Esophagus mucosa (tissue), 1 donor: Measurements from ENCODE around the gene MOCS3. TPM values are rescaled to one million over a fixed set of nuclear protein-coding genes. Genes with fewer than 3 reads are reported as not detected.

Experiments used
- ATAC-seq: fragments of 200-7000 bp; cut with Tn5 transposase; one replicate; pipeline ENCODE4 v1.9.1; 2020
- total RNA-seq: library from RNA; stranded (reverse); gene quantifications from one replicate; pipeline ENCODE4 v1.2.4, GENCODE V29; 2023
- donor health status: DM: yes; HTN: yes; CAD: no.

The MOCS3 gene
- total RNA-seq, 1 donor from 2014 or later, result 4.1 TPM

GRCh38 chr20:50982363-50982762 is 23.7 kb downstream of the MOCS3 start:
- ATAC-seq, result peak; percentile 90

GRCh38 chr20:50983321-50983720 is 24.7 kb downstream of the MOCS3 start:
- no peak for ATAC-seq

DNA sequence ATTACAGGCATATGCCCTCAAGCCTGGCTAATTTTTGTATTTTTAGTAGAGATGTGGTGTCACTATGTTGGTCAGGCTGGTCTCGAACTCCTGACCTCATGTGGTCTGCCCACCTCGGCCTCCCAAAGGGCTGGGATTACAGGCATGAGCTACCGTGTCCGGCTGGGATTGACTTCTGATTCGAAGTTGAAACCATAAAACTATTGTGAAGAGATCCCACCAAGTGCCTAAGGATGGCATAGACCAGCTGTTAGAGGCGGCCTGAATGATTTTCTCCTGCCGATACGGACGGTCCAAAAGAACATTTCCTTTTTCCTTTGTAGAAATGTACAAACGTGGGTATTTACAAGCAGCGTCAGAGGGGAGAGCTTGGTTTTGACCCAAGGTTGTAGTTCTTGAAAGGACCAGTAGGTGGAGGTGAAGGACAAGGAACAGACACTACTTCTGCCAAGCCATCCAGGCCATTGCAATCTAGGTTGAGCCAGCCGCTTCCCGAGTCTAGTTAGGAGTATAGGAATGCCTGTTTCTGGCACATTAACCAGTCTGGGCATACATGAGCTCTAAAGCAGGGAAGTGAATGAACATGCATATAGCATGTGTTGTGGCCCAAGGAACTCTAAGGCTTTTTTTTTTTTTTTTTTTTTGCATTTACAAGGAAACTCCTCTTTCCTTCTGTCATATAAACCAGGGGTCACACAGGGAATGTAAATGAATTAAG is 29.0 kb downstream of the MOCS3 start:
- peak; percentile 91 for ATAC-seq

GRCh38 chr20:50991076-50991475 is 32.5 kb downstream of the MOCS3 start:
- no peak for ATAC-seq

- peak; percentile 27 for ATAC-seq
These were observed 33.7 kb downstream of the MOCS3 start for GRCh38 chr20:50992336-50992732.

GRCh38 chr20:50992733-50993457 is 34.3 kb downstream of the MOCS3 start:
- peak; percentile 92 for ATAC-seq

- ATAC-seq, result no peak
These were observed 35.3 kb downstream of the MOCS3 start for GRCh38 chr20:50993876-50994275.

DNA sequence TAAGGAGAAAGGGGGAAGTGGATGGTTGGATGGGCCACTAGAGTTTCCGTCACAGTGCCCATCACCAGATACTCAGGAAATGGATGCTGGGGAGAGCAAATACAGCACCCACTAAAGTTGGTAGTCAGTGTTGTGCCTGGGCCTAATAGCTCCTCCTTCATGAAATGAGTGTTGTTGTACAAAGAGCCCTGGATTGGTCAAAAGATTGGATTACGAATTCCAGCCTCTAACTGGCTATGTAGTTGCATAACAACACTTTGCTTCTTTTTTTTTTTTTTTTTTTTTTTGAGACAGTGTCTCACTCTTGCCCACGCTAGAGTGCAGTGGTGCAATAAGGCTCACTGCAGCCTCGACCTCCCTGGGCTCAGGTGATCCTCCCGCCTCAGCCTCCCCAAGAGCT is 36.9 kb downstream of the MOCS3 start:
- no peak for ATAC-seq

DNA sequence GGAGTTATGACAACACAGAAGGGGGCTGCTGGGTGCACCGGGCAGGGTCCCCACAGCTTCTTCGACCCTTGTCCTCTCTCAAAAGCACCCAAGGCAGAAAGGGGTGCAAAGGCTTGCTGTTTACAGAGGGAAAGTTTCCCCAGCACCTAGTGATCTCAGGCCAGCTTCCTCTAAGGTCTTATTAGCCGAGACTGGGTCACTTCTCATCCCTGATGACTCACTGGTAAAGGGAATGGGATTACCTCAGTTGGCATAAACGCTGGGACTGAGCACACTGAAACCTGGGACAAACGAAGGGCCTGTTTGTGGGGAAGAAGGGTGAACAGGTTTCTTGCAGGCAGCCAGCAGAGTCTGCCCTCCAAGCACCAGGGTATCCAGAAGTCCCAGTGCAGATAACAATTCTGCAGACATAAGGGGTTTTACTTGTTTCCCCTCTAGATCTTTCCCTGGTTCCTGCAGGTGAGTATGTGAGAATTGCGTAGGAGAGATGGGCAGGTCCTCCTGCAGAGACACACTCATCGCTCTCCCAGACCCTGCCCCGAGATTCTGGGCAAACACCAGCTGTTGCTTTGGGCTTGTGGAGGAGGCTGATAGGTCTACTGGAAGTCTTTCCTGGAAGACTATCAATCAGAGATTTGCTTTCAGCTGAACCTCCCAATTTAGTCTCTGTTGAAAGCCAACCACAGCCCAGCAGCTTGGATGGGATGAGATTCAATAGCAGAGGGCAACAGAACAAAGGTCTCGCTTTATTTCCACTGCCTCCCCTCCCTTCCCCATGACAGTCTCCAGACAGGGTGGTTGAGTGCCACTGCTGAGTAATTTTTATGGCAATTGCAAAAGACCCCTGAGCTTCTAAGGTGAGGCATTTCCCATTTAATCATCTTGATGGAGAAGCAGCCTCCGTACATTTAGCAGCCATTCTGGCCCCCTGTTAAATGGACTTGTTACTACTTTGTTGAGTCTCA is 38.6 kb downstream of the MOCS3 start:
- no peak for ATAC-seq

DNA sequence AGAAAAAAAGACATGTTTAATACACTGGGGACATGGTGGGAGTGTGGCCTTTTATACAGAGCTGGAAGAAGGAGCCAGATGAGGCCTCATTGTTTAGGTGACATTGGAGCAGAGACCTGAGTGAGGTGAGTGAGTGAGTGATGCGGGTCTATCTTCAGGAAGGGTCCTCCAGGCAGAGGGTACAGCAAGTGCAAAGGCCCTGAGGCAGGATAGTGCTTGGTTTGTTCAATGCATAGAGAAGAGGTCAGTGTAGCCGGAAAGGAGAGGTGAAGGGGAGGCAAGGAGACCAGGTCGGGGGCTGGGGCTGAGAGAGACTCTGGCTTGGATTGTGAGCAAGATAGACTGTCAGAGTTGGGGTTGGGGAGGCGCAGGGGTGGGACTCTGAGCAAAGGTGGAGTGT is 40.7 kb downstream of the MOCS3 start:
- ATAC-seq, result no peak

DNA sequence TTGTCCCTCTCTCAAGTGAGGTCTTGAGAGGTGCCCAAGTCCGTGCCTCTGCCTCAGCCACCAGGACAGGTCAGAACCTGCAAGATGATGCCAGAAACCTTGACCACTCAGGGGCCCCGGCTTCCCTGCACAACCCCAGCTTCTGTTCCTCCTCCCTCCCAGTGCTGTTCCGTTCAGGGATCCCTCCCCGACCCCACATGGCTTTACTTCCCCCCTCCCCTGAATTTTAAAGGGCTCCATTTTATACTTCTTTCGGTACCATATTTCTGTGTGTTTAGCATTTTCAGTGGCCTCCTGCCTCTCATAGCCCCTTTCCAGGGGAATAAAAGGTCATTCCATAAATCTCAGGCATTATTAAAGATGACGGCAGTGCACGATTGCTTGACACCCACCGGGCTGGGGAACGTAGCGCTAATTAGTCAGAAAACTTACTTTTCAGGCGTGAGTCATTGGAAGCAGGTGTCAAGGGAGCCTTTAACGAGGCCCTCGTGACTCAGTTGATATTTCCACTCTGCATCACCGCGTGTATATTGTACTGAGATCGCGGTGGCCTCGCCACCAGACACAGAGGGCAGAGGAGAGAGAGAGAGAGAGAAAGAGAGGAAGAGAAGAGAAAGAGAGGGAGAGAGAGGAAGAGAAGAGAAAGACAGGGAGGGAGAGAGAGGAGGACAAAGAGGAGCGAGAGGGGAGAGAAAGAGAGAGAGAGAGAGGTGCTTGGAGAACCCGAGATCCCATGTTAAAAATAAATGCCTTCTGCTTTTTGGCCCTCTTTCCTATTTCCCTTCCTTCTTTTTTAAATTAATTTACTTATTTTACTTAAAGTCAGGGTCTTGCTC is 43.0 kb downstream of the MOCS3 start:
- no peak for ATAC-seq

DNA sequence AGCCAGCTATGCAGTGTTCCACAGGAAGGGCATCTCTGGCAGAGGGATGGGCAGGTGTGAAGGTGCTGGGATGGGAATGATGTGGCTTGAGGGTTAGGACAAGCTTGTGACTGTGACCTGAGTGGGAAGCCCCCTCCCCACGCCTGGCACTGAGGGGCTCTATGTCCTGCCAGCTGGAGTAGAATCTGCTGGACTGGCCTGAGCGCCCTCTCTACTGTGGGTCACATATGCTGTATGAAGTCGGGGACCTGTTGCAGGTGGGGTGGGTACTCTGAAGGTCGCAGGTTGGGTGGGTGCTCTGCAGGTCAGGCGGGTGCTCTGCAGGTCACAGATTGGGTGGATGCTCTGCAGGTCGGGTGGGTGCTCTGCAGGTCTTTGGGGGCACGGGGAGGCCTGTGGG is 44.0 kb downstream of the MOCS3 start:
- ATAC-seq, result no peak

GRCh38 chr20:51003753-51004152 is 45.1 kb downstream of the MOCS3 start:
- ATAC-seq, result no peak

- ATAC-seq, result peak; percentile 7
These were observed 45.7 kb downstream of the MOCS3 start for GRCh38 chr20:51004305-51004727.

DNA sequence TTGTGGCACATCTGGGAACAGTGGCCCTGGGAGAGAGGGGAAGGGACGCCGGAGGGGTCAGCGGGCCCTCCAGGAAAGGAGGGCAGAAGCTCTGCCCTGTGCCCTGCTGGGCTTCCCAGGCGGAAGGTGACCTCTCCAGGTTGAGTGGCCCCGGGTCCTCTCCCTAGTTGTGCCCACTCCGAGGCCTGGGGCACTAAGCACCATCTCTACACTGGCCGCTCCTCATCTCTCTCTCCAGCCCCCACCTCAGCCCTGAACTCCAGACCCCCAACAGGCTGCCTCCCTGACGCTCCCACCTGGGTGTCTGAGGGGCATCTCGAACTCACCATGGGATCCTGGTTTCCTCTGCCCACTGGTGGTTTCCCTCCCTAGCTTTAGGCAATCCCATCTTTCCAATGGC is 46.2 kb downstream of the MOCS3 start:
- peak; percentile 9 for ATAC-seq

GRCh38 chr20:51005214-51005613 is 46.6 kb downstream of the MOCS3 start:
- no peak for ATAC-seq

- no peak for ATAC-seq
These were observed 50.1 kb downstream of the MOCS3 start for GRCh38 chr20:51008718-51009117.

- no peak for ATAC-seq
These were observed 50.9 kb downstream of the MOCS3 start for GRCh38 chr20:51009303-51010042.

GRCh38 chr20:51010043-51010365 is 51.4 kb downstream of the MOCS3 start:
- no peak for ATAC-seq

GRCh38 chr20:51010932-51011331 is 52.3 kb downstream of the MOCS3 start:
- ATAC-seq, result no peak

GRCh38 chr20:51011479-51011878 is 52.9 kb downstream of the MOCS3 start:
- ATAC-seq, result no peak

- ATAC-seq, result no peak
These were observed 53.7 kb downstream of the MOCS3 start for GRCh38 chr20:51012357-51012756.
